DOHH2 (cell line): ENCODE data around the gene RIPK4.

Source experiments
- EZH2phosphoT487 ChIP-seq: fragments of 200-600 bp; sonication (generic); IDR thresholded peaks from 2 replicates; pipeline ENCODE4 v1.6.1; 2017; ENCODE audit warnings: borderline replicate concordance, mild to moderate bottlenecking, antibody characterized with exemption, low read length, moderate library complexity, mixed read lengths
- TF ChIP-seq, protein P1 (sequence below): fragments of 200-600 bp; sonication (generic); IDR thresholded peaks from one replicate; pipeline ENCODE4 v1.5.1; 2014; ENCODE audit warnings: antibody characterized with exemption, mild to moderate bottlenecking, low read depth, low read length; ENCODE audit not compliant: poor library complexity, severe bottlenecking

DNA sequence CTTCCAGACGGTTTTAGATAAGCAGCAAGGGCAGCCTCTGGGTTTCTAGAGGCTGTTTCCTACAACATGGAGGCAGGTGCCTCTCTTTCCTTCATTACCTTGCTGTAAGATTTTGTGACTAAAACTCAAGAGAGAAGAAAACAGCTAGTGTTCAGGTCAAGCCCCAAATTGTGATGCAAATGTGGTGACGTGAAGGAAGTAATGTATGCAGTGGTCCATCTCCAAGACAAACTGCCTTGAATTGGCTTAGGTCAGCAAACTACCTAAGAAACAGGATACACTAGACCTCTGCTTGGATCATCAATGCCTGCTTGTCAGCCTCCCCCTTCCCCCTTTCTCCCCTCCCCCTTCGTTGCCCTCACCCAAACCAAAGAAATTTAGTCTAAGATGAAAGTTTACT is 28.9 kb upstream of the RIPK4 start:
- no peak for TF ChIP-seq EZH2phosphoT487
- TF ChIP-seq, protein P1, sequence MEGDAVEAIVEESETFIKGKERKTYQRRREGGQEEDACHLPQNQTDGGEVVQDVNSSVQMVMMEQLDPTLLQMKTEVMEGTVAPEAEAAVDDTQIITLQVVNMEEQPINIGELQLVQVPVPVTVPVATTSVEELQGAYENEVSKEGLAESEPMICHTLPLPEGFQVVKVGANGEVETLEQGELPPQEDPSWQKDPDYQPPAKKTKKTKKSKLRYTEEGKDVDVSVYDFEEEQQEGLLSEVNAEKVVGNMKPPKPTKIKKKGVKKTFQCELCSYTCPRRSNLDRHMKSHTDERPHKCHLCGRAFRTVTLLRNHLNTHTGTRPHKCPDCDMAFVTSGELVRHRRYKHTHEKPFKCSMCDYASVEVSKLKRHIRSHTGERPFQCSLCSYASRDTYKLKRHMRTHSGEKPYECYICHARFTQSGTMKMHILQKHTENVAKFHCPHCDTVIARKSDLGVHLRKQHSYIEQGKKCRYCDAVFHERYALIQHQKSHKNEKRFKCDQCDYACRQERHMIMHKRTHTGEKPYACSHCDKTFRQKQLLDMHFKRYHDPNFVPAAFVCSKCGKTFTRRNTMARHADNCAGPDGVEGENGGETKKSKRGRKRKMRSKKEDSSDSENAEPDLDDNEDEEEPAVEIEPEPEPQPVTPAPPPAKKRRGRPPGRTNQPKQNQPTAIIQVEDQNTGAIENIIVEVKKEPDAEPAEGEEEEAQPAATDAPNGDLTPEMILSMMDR = no peak
